GM19463 (cell line): ENCODE results near the gene TOGARAM1.

Experiments
- ATAC-seq: cut with Tn5 transposase; IDR thresholded peaks from one replicate; pipeline ENCODE4 v1.9.1; 2021; ENCODE audit warnings: mild to moderate bottlenecking, moderate library complexity; ENCODE audit not compliant: unreplicated experiment

The TOGARAM1 gene

GRCh38 chr14:45083976-45084722 is 122.2 kb downstream of the TOGARAM1 start, which contains the start of gene PRPF39:
Gene PRPF39 (plus strand): TSS chr14:45084116. CDS start chr14:45095240, 11,124 bp downstream.
- ATAC-seq, result peak; percentile 90

GRCh38 chr14:45084946-45085346 is 123.0 kb downstream of the TOGARAM1 start:
- no peak for ATAC-seq

- ATAC-seq, result peak; percentile 86
These were observed 127.8 kb downstream of the TOGARAM1 start for GRCh38 chr14:45089813-45090212.

- ATAC-seq, result no peak
These were observed 129.7 kb downstream of the TOGARAM1 start for GRCh38 chr14:45091710-45092109.

- no peak for ATAC-seq
These were observed 132.3 kb downstream of the TOGARAM1 start for GRCh38 chr14:45094275-45094674.

GRCh38 chr14:45095143-45095542 is 133.2 kb downstream of the TOGARAM1 start:
- no peak for ATAC-seq

- no peak for ATAC-seq
These were observed 134.2 kb downstream of the TOGARAM1 start for GRCh38 chr14:45096218-45096617.

- no peak for ATAC-seq
These were observed 141.8 kb downstream of the TOGARAM1 start for GRCh38 chr14:45103806-45104205.

- ATAC-seq, result no peak
These were observed 142.6 kb downstream of the TOGARAM1 start for GRCh38 chr14:45104561-45104960.

- ATAC-seq, result no peak
These were observed 151.1 kb downstream of the TOGARAM1 start for GRCh38 chr14:45112896-45113781.

- no peak for ATAC-seq
These were observed 152.3 kb downstream of the TOGARAM1 start for GRCh38 chr14:45114327-45114726.

- ATAC-seq, result no peak
These were observed 156.6 kb downstream of the TOGARAM1 start for GRCh38 chr14:45118594-45118993.

- ATAC-seq, result no peak
These were observed 158.1 kb downstream of the TOGARAM1 start for GRCh38 chr14:45120096-45120495.

GRCh38 chr14:45123271-45123670 is 161.3 kb downstream of the TOGARAM1 start:
- no peak for ATAC-seq
